ENCODE results near the gene TAOK1. TPM values are rescaled to one million over a fixed set of nuclear protein-coding genes. Genes with fewer than 3 reads are reported as not detected.

TAOK1 gene
- total and polyA plus RNA-seq, 5 donors: 9.8 to 72.2 (median 48.1) TPM

GRCh38 chr17:29594519-29595090 lies 204.4 kb downstream of the TAOK1 start:
- no peaks in the 10 kb centered on the region for H3K9me3 ChIP-seq (ENCODE audit: control insufficient read depth, low read length)
- DNase-seq (peak in 2 of 3 donors; percentile 55 to 59), ATAC-seq (no peak)
- WGBS: 91% methylated on average over 11 of the region's 11 CpGs
- no peaks in the 10 kb centered on the region for H3K27me3 ChIP-seq (ENCODE audit: control insufficient read depth, insufficient read depth)
- no peak overlapping the region for H3K27ac ChIP-seq (ENCODE audit: low read length)
- intact Hi-C loops (cut with DNase I): no loop called here
- no peak overlapping the region for H3K4me3 ChIP-seq (ENCODE audit: low read length)
- H3K4me1 ChIP-seq (ENCODE audit: control insufficient read depth, insufficient read depth, low read length): peaks cover 3% of the 10 kb centered on the region

- peaks cover under 1% of the 10 kb centered on the region for H3K4me1 ChIP-seq (ENCODE audit: control insufficient read depth, insufficient read depth, low read length)
- DNase-seq: peak in 1 of 3 donors; percentile 40
Measured at GRCh38 chr17:29595107-29595942, 205.2 kb downstream of the TAOK1 start.

GRCh38 chr17:29595943-29596774 lies 206.0 kb downstream of the TAOK1 start:
- ATAC-seq: no peak
- H3K27ac ChIP-seq (ENCODE audit: low read length): no peak overlapping the region
- no peaks in the 10 kb centered on the region for H3K9me3 ChIP-seq (ENCODE audit: control insufficient read depth, low read length)
- H3K4me3 ChIP-seq (ENCODE audit: low read length): no peak overlapping the region
- intact Hi-C loops (cut with DNase I): no loop called here
- 76% methylated on average over 12 of the region's 12 CpGs for WGBS
- no peaks in the 10 kb centered on the region for H3K27me3 ChIP-seq (ENCODE audit: control insufficient read depth, insufficient read depth)
- peak in 2 of 3 donors; percentile 52 to 54 for DNase-seq
- no peaks in the 10 kb centered on the region for H3K4me1 ChIP-seq (ENCODE audit: control insufficient read depth, insufficient read depth, low read length)

More at GRCh38 chr17:29595107-29595942, 205.2 kb downstream of the TAOK1 start:
- no peak for ATAC-seq
- intact Hi-C loops (cut with DNase I): no loop called here
- no peaks in the 10 kb centered on the region for H3K27me3 ChIP-seq (ENCODE audit: control insufficient read depth, insufficient read depth)
- H3K9me3 ChIP-seq (ENCODE audit: control insufficient read depth, low read length): no peaks in the 10 kb centered on the region
- 73% methylated on average over 7 of the region's 7 CpGs for WGBS
- no peak overlapping the region for H3K4me3 ChIP-seq (ENCODE audit: low read length)
- H3K27ac ChIP-seq (ENCODE audit: low read length): no peak overlapping the region

- Histone ChIP-seq H3K27ac (ENCODE audit: low read length) (no peak overlapping the region), H3K4me1 (ENCODE audit: control insufficient read depth, insufficient read depth, low read length) (no peaks in the 10 kb centered on the region), H3K9me3 (ENCODE audit: control insufficient read depth, low read length) (no peaks in the 10 kb centered on the region), H3K27me3 (ENCODE audit: control insufficient read depth, insufficient read depth) (no peaks in the 10 kb centered on the region), H3K4me3 (ENCODE audit: low read length) (no peak overlapping the region)
- DNase-seq: peak in 2 of 3 donors; percentile 65 to 74
- intact Hi-C loops (cut with DNase I): no loop called here
- ATAC-seq: peak in 1 of 2 donors; percentile 44
- WGBS: 48% methylated on average over 9 of the region's 9 CpGs
Measured at GRCh38 chr17:29596811-29597210, 206.6 kb downstream of the TAOK1 start.

- DNase-seq (peak in 2 of 3 donors; percentile 55 to 63), ATAC-seq (no peak)
- WGBS: 54% methylated on average over 13 of the region's 13 CpGs
- no peaks in the 10 kb centered on the region for H3K27me3 ChIP-seq (ENCODE audit: control insufficient read depth, insufficient read depth)
- no peaks in the 10 kb centered on the region for H3K4me1 ChIP-seq (ENCODE audit: control insufficient read depth, insufficient read depth, low read length)
- H3K4me3 ChIP-seq (ENCODE audit: low read length): no peak overlapping the region
- no peak overlapping the region for H3K27ac ChIP-seq (ENCODE audit: low read length)
- intact Hi-C loops (cut with DNase I): no loop called here
- H3K9me3 ChIP-seq (ENCODE audit: control insufficient read depth, low read length): no peaks in the 10 kb centered on the region
Measured at GRCh38 chr17:29597361-29598172, 207.4 kb downstream of the TAOK1 start.

Other genes starting within 250 kb of the TAOK1 start
- 100 to 1,000 TPM; 206 to 312 (median 277) TPM for gene MYO18A, start 210.0 kb upstream of the TAOK1 start, total RNA-seq
- gene MYO18A, start 210.0 kb upstream of the TAOK1 start, polyA plus RNA-seq: 248 TPM
- not detected for gene CRYBA1, start 143.5 kb upstream of the TAOK1 start, total RNA-seq
- not detected for gene CRYBA1, start 143.5 kb upstream of the TAOK1 start, polyA plus RNA-seq
- 10 to 100 TPM; 30.9 to 44.7 (median 41.4) TPM for gene NUFIP2, start 96.2 kb upstream of the TAOK1 start, total RNA-seq
- 9.7 TPM for gene NUFIP2, start 96.2 kb upstream of the TAOK1 start, polyA plus RNA-seq
- 1 to 10 TPM; 6.6 to 7.5 (median 7.3) TPM for gene ABHD15, start 176.7 kb downstream of the TAOK1 start, total RNA-seq
- 5.2 TPM for gene ABHD15, start 176.7 kb downstream of the TAOK1 start, polyA plus RNA-seq
- 10 to 100 TPM; 30.6 to 45.3 (median 38.3) TPM for gene TP53I13, start 178.3 kb downstream of the TAOK1 start, total RNA-seq
- gene TP53I13, start 178.3 kb downstream of the TAOK1 start, polyA plus RNA-seq: 53.0 TPM
- 10 to 100 TPM; 31.4 to 37.8 (median 34.8) TPM for gene GIT1, start 199.3 kb downstream of the TAOK1 start, total RNA-seq
- 25.5 TPM for gene GIT1, start 199.3 kb downstream of the TAOK1 start, polyA plus RNA-seq
- 10 to 100 TPM in 1 of 4 donors, 1 to 10 TPM in 3; 5.4 to 11.0 (median 7.4) TPM for gene ANKRD13B, start 202.8 kb downstream of the TAOK1 start, total RNA-seq
- gene ANKRD13B, start 202.8 kb downstream of the TAOK1 start, polyA plus RNA-seq: 5.0 TPM
- 100 to 1,000 TPM in 3 of 4 donors, 10 to 100 TPM in 1; 93.5 to 148 (median 113) TPM for gene CORO6, start 232.5 kb downstream of the TAOK1 start, total RNA-seq
- gene CORO6, start 232.5 kb downstream of the TAOK1 start, polyA plus RNA-seq: 98.5 TPM